Activated T-cell treated with anti-CD3 and anti-CD28 coated beads for 4 hours (primary cell): ENCODE results near the gene VWA3B.
"Not testable (repeated sequence)": the region's sequence is repeated elsewhere in the genome, so short reads cannot be mapped to it uniquely, and the experiment has no call there.

ENCODE experiments used
- DNase-seq: peaks from one replicate; pipeline ENCODE4 v3.0.0-alpha.2; 2020

The VWA3B gene

DNA sequence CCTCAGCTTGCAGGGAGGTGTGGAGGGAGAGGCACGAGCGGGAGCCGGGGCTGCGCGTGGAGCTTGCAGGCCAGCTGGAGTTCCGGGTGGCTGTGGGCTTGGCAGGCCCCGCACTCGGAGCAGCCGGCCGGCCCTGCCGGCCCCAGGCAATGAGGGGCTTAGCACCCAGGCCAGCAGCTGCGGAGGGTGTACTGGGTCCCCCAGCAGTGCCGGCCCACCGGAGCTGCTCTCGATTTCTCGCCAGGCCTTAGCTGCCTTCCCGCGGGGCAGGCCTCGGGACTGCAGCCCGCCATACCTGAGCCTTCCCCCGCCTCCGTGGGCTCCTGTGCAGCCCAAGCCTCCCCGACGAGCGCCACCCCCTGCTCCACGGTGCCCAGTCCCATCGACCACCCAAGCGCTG, 52.0 kb downstream of the VWA3B start:
- DNase-seq = not testable (repeated sequence)

DNA sequence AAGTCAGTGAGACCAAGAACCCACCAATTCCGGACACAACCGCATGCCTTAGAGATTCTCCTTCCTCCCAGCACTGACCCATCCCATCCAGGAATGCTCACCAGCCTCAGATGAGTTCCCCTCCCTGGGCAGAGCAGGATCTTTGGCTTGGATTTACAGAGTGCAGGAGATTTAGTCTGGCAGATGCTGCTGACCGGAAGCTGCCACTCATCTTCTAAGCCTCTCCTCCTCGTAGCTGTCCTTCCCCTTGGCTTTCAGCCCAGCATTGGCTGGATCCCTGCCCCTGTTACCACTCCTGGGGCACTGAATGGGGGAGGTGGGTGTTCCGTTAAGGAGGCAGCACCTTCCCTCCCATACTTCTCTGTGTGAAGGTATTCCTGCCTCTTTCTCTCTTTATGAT, 53.2 kb downstream of the VWA3B start:
- DNase-seq = no peak

DNA sequence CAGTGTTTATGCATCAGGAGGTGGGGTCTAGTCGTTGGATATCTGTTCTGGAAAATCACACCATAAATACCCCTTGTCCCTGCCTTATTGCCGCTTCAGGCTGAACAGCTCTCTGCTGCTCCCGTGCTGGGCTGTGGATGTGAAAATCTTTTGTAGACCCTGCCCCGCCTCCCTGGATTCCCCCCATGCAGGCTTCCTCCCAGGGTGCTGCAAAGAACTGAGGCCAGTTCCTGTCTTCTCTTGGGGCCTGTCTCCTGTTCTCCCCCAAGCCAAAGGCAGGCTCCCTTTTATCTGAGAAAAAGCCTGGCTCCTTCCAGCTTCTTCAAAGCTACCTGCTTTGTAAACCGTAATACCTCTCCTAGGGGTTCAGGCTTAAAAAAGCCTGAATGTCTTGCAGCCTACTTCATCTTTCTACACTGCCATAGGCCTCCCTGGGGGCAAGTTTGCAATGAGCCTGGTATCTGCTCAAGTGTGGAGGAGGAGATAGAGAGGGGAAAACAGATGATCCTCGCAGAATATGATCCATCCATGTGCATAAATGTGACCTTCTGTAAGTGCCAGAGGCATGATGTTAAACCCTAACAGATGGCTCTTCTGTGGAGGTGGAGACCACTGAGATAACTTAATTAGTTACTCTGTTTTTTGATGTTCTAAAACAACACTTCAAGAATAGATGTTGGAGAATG, 55.3 kb downstream of the VWA3B start:
- DNase-seq = no peak

DNA sequence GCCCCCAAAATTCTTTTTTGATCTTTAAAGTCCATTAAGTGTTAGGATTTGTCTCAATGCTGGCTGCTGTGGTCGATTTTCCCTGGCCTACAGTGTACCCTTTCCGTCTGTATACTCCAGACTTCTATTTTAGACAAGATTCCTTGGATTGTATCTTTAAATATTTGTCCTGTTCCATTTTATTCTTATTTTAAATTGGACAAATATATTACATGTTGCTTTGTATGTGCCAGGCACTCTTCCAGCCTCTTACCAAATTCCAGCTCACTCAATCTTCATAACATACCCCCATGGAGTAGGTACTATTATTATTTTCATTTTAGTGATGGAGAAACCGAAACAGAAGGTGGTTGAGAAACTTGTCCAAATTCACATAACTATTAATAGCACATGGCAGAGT, 58.1 kb downstream of the VWA3B start:
- no peak for DNase-seq

DNA sequence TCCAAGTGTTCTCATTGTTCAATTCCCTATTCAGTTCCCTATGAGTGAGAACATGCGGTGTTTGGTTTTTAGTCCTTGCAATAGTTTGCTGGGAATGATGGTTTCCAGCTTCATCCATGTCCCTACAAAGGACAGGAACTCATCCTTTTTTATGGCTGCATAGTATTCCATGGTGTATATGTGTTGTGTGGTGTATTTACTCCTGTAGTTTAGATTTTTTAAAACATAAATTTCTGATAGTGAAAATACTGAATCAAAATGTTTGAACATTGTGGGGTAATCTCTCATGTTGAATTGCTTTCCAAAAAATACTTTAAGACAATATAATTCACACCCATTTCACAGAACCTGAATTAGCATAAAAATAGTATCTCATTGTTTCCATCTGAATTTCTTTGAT, 60.9 kb downstream of the VWA3B start:
- DNase-seq = not testable (repeated sequence)

DNA sequence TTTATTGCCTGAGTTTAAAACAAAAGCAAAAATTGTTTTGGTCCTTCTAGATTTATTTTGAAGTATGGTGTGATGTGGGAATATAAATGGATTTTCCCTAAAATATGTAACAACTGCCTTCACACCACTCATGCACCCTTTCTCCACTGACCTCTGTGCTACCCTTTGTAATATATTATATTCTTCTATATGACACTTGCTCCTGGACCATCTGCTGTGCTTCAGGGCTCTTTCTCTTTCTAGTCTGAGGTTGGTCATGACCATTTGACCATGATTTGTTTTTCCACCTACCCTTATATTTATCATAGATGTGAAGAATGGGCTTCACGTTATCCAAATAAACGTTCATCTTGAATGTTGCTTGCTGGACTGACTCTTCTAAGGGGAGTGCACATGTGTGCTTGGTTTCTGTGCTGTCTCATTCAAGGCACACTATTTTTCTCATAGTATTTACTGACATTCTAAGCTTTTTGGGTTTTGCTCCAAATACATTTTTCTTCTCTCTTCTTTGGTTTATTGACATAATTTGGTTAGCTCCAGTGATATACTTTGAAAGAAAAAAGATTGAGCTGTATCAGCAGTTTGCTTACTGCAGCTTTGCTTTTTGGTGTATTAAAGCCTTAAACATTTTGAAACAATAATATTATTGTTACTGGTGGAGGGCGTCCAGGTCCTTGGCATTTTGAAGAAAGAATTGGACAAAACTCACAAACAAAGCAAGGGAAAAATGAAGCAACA, 61.8 kb downstream of the VWA3B start:
- no peak for DNase-seq

DNA sequence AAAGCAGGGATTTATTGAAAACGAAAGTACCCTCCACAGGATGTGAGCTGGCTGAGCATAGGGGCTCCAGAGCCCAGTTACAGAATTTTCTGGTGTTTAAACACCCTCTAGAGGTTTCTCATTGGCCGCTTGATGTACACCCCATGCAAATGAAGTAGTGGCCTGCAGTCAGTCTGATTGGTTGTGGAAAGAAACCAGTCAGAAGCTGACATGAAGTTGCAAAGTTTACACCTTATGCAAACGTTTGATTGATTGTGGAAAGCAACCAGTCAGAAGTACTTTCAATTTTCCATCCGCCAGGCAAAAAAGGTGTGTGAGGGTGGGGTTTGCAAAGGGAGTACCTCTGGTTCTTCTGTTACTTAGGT, 62.3 kb downstream of the VWA3B start:
- no peak for DNase-seq

DNA sequence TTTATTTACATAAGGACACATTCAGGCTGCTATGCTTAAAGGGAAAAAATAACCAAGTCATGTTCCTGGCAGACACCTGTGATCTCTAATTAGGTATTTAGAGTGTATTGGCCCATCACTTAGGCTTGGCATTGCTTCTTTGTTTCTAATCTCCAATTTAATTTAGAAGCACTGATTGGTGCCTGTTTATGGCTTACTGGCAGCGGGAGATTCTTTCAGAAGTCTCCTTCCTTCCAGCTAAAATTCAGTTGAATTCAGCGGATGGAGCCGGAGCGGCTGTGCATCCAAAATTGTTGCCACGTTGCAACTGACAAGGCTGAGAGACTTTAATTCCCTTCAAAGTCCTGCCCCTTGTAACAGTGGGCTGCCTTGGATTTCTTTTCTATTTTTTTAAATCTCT, 66.5 kb downstream of the VWA3B start:
- DNase-seq = no peak

DNA sequence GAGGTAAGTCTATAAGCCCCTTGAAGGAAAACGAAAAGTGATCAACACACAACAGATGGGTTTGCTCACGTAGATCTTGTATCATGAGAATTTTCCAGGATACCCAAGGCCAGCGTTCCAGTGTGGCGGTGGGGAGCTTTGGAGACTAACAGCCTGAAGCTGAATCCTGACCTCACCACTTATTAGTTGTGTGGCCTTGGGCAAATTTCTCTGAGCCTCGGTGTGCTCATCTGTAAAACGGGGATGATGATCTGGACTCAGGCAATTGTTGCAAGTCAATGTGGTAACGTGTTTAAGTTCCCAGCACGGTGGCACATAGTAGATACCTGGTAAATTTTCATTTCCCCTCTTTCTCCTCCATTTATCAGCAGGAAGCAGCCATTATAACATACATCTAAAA, 68.3 kb downstream of the VWA3B start:
- no peak for DNase-seq

DNA sequence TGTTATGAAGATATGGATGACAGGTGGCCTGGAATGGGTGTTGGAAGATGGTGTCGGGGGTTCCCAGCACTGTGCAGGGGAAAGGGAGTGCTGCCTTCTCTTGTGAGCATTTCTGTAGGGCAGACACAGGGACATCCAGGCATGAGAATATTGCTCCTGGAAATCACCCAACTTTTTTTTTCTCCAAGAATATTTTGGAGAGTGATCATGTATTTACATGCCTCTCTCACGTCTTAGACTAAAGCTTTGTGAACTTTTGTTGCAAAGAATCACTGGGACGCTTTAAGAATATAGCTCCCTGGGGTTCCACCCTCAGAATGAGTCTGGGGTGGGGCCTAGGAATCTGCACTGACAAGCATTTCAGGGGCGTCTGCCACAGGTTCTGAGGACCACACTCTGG, 68.7 kb downstream of the VWA3B start:
- no peak for DNase-seq

DNA sequence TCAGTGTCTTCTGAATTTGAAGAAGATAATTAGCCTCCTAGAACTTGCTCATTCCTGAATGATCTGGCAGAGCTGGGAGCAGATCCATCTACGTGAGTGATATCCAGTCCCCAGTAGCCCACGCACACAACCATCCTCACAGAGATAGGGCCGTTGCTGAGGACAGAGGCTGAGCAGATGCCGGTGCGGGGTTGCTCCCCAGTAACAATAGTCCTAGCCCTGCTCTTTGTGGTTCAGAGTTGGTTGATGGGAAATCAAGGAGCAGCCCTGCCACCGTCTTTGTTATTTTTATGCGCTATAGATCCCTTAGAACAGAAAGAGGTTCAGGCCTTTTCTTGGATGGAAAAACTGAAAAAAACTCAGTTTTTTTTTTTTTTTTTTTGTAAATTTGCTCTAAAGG, 69.3 kb downstream of the VWA3B start:
- DNase-seq = no peak

DNA sequence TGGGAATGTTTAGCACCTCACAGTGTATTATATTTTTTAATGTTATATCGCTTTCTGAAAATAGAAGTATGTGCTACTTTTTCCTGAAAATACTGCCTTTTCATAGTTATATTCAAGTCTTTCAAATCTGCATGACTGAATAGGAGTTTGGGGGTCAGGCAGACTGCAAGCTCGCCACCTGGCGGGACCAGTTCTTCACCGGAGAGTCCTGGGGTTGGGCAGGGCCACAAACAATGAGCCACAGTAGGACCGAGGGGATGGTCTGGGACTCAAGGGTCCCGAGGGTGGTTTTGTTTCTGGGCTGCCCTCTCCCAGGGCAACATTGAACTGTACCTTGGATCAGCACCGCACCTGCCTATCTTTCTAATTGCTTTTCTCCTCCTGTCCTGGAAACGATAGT, 70.6 kb downstream of the VWA3B start:
- no peak for DNase-seq

DNA sequence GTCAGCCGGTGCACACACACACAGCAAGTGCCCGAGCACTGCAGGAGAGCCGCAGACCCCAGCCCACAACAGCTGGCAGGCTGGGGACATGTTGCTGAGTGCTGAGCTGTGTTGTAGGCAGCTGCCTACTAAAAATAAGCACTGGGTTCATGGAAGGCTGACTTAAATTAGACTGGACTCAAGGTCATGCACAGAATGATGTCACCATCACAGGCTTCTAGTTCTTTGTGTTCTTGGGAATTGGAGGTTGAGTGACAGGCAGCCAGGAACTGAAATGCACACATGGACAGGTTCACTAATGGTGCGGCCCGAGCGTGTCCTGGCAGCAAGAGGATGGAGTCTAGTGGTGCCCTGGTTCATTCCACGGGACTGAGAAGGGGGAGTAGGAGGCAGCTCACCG, 71.3 kb downstream of the VWA3B start:
- no peak for DNase-seq

DNA sequence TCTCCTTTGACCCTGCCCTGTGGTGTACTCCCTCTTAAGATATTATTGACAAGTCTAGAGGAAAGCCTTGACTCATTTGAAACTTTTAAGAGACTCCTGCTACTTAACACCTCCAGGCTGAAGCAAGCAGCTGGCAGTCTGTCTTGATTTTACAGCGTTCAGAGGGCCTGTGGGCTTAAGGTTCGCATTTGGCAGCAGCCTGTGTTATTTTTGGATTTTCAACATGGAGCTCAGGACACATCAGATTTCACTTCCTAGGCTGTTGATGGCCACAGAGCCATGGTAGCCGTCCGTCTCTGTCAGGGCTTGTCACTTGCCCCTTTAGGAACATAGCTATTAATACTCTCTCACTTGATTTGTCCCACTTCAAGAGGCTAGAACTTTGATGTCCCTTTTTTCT, 73.6 kb downstream of the VWA3B start:
- DNase-seq = no peak

DNA sequence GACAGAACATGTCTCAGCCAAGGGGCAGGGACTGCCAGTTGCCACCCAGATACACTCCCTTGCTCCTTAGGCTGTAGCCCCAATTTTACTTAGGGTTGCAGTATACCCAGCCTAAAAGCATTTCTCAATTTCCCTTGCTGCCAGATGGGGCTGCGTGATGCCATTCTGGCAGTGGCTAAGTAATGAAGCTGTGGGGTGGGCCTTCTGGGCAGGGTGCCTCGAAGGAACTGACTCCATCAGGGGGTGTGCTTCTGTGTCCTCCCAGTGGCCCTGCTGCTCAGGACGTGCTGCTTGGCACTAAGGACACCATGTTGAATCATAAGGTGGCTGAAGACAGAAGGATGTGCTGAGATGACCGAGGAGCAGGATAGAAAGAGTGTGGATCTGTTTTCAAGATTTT, 74.2 kb downstream of the VWA3B start:
- no peak for DNase-seq

DNA sequence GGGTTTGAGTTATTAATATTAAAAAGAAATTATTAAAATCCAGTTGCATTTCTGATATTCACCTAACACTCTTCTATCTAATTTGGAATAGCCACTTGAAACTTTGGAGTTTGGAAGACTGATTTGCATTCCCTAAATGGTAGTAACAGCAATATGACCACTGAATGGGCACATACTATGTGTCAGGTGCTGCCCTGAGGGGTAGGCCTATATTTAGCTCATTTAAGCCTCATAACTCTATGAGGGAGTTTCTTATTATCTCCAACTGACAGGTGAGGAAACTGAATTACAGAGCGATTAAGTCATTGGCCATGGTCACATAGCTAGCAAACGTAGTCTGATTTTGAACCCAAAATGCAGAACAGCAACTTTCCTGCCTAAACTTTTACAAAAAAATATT, 77.3 kb downstream of the VWA3B start:
- no peak for DNase-seq

DNA sequence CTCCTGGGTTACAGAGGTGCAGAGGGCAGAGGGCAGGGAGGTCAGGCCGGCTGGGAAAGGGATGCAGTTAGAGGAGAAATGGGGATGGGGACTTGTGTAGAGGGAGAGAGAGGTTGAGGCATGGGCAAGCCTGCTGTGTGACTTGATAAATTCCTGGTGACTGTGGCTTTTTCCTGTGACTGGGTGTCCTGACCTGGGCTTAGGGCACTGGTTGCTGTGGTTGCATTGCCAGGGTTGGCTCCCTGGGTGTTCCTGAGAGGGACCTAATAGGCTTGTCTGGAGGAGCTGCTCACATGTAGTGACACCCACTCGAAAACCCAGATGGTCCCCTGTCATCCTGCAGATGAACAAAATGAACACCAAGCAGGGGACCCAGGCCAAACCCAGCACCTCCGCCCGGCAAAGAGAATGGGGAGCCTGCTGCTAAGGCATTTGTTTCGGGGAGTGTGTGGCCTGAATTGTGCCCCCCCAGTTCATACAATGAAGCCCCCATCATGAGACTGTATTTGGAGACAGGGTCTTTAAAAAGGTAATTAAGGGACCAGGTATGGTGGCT, 78.6 kb downstream of the VWA3B start:
- no peak for DNase-seq

DNA sequence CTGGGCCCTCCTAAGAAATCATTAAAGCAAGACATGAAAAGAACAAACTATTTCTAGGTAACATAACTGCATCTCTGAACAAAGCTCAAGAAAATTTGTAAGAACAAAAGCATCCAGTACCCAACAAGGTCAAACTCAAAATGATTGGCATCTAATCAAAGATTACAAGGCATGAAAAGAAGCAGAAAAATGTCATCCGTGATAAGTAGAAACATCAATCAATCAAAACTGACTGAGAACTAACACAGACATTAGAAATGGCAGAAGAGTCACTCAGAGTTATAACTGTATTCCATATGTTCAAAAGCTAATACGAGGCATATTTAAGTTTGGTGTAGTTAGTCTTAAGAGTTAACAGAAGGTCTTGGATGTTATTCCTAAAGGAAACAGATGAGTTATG, 80.9 kb downstream of the VWA3B start:
- DNase-seq = no peak

DNA sequence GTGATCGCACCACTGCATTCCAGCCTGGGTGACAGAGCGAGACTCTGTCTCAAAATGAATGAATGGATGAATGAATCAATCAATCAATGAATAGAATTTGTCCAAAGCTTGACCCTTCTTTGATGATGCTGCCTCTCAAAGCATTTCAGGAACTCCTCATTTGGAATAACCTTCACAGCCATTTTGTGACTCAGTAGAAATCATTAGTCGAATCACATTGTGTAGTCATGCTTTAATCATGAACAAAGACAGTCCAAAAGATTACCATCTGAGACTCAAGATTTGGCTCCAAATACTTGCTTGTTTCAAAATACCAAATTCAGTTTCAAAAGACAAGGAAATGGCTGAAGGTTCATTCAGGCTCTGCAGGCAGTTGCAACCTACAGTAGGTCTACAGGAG, 83.1 kb downstream of the VWA3B start:
- no peak for DNase-seq

DNA sequence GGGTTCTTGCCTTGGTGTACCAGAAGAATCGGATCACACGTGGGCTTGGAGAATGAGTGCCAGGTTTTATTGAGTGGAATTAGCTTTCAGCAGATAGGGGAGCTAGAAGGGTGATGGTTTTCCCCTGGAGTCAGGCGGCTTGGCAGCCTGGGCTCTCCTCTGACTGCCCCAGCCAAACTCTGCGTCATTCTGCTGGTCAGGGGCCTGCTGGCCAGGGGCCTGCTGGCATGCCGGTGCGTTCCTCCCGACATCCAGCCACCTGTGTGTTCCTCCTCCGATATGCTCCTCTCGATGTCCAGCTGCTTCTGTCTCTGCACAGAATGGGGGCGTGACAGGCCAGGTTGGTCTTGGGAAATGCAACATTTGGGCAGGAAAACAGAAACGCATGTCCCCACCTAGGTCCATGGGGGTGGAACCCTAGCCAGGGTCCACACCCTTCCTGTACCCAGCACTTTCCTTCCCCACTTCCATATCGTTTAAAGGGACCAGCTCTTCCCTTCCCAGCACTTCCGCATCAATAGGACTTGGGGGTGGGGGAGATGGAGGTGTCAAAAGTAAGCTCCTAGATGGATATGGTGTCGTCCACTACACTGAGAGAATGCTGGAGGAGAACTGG, 85.3 kb downstream of the VWA3B start:
- no peak for DNase-seq

DNA sequence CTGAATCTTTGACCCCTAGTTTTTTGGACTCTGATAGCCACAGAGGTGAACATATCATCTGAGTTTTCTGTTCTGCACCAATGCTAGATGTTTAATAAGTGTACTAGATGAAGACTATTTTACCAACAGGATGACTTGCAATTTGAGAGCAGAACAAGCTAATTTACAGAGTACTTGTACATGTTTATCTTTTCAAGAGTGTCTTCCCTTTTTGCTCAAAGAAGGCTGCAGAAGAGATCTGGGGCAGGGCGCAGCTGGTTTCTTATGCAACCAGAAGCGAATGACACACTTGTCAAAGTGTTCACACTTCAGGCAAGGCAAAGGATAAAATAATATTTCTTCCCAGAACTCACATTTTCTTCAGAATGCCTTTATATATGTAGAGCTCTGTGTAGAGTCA, 86.0 kb downstream of the VWA3B start:
- no peak for DNase-seq

DNA sequence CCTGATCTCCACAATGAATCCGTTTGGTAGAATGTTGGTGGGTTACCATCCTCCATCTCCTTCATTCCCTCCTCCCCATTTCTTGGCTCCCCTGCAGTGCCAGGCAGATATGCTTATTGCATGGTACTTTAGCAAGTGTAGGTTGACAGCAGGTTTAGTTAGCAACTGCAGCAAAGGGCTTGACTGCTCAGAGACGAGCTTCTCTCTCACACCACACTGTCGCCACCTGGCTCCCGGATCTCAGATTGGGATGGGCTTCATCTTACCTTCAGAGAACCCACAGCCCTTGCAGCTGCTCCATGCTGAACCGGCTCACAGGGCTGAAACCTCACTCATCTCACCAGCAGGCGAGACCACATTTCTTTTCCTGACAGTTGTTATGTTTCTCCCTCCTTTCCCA, 88.8 kb downstream of the VWA3B start:
- DNase-seq = no peak

DNA sequence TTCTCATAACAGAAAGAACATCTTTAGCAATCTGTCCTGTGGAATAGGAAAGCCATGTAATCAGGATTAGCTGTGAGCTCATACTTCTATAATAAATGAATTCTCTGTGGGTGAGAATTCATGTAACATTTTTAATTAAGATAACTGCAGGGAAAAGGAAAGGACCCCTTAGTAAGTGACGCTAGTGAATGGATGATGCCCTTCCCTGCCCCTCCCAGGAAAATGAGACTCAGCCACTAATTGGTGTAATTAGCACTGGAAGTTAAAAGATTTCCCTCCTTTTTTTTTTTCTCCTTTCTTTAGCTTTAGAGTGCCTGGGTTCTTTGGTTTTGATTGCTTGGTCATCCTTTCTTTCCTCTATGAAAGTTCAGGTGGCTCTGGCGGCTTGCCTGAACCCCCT, 90.3 kb downstream of the VWA3B start:
- DNase-seq = no peak

DNA sequence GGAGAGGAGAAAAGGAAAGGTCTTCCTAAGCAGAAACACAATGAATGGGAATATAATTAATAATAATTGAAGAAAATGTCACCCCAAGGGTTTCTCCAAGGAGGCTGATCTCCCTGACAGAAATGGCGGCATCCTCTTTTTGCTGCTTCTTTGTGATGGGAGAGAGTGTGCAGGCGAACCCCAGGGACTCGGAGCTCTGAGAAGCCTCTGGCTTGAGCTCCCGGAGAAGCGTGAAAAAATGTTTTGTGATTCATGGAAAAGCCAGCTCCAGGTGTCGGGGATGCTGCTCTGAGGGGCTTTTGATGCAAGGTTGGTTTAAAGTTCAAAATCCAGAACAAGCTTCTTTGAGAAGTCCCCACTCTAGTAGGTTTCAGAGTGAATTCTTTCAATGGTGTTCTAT, 91.0 kb downstream of the VWA3B start:
- no peak for DNase-seq
